ENCODE measurements around the gene FRY. TPM values are rescaled to one million over a fixed set of nuclear protein-coding genes. Genes with fewer than 3 reads are reported as not detected.
A peak's percentile ranks its signal among the peaks of the same experiment; 100 is the strongest.

Gene FRY
- total RNA-seq, 2 donors from 2014 or later: 122 to 165 TPM

DNA sequence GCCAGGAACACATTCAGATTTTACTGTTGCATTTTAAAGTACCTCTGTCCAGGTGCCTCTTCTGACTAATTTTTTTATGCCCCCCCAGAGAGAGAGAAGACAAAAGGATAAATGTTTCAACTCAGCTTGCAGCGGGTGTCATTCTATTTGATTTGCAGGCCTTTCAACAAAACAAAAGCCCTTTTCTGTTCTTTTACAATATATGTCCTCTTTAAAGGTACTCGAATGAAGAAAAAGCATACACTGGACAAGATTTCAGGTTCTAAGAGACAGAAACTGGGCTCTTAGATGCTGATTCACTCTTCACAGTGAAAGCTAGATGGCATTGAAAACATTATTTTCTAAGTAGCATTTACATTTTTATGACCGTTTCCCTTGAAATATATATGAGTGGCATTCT lies 2.9 kb upstream of the FRY start:
- TF ChIP-seq, protein P1, sequence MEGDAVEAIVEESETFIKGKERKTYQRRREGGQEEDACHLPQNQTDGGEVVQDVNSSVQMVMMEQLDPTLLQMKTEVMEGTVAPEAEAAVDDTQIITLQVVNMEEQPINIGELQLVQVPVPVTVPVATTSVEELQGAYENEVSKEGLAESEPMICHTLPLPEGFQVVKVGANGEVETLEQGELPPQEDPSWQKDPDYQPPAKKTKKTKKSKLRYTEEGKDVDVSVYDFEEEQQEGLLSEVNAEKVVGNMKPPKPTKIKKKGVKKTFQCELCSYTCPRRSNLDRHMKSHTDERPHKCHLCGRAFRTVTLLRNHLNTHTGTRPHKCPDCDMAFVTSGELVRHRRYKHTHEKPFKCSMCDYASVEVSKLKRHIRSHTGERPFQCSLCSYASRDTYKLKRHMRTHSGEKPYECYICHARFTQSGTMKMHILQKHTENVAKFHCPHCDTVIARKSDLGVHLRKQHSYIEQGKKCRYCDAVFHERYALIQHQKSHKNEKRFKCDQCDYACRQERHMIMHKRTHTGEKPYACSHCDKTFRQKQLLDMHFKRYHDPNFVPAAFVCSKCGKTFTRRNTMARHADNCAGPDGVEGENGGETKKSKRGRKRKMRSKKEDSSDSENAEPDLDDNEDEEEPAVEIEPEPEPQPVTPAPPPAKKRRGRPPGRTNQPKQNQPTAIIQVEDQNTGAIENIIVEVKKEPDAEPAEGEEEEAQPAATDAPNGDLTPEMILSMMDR (IDR thresholded peaks at IDR 0.05): no peak
- H3K27ac ChIP-seq: no peak overlapping the region
- H3K27me3 ChIP-seq (replicated peaks; ENCODE audit: insufficient read depth): no peaks in the 10 kb centered on the region
- DNase-seq (ENCODE audit: low spot score) (no peak), ATAC-seq (ENCODE audit: insufficient number of reproducible peaks, low FRiP score, low read depth) (no peak)
- H3K4me1 ChIP-seq (ENCODE audit: control insufficient read depth in 1 of 2, low read depth in 2 of 2): peaks cover 4 to 23% of the 10 kb centered on the region in 2 donors
- no peaks in the 10 kb centered on the region for H3K36me3 ChIP-seq
- no peak overlapping the region for H3K4me3 ChIP-seq
- H3K9me3 ChIP-seq: no peaks in the 10 kb centered on the region

DNA sequence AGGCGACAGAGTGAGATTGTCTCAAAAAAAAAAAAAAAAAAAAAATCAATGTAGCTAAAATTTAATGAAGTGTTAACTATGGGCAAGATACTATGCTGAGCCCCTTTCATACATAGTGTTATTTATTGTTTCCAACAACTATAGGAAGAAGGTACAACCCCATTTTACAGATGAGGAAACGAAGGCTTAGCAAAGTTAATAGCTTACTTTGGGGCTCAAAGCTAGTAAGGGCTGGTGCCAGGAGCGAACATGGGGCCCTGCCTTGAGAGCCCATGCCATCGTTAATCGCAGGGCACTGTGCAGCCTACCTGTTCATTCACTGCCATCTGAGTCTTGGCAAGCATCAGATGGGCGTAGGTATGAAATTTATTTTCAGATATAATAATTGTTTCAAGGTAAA lies 1.9 kb upstream of the FRY start:
- ATAC-seq (ENCODE audit: insufficient number of reproducible peaks, low FRiP score, low read depth) (no peak), DNase-seq (ENCODE audit: low spot score) (no peak)
- Histone ChIP-seq H3K9me3 (no peaks in the 10 kb centered on the region), H3K4me3 (no peak overlapping the region), H3K27ac (no peak overlapping the region), H3K36me3 (no peaks in the 10 kb centered on the region), H3K27me3 (replicated peaks; ENCODE audit: insufficient read depth) (no peaks in the 10 kb centered on the region), H3K4me1 (ENCODE audit: control insufficient read depth in 1 of 2, low read depth in 2 of 2) (peaks cover 6 to 30% of the 10 kb centered on the region in 2 donors)
- TF ChIP-seq, protein P1 (IDR thresholded peaks at IDR 0.05): no peak

DNA sequence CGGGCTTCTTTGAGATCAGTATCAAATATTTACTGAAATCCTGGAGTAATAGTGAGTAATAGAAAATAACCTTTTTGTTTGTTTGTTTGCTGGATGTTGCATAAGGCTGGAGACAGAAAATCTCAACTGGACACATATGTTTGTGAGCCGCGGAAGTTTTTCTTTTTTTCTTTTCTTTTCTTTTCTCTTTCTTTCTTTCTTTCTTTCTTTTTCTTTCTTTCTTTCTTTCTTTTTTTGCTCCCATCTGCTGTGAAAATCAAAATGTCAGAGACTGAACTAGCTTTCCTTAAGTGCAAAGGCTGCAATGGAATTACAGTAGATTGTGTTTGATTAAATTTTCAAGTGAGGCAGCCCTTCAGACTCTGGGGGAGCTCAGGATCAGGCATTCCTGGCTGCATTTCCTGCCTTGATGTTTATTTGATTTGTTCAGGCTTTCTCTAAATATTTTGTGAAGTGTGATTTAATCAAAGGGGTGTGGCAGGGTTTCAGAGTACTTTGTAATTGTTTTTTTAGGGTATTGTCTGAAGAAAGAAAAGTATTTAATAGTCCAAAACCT lies 319 bp downstream of the FRY start:
- DNase-seq (ENCODE audit: low spot score): no peak
- Histone ChIP-seq H3K9me3 (no peaks in the 10 kb centered on the region), H3K4me3 (peak overlapping the region; percentile 89), H3K4me1 (ENCODE audit: control insufficient read depth in 1 of 2, low read depth in 2 of 2) (peaks cover 16 to 44% of the 10 kb centered on the region in 2 donors), H3K27me3 (replicated peaks; ENCODE audit: insufficient read depth) (no peaks in the 10 kb centered on the region), H3K27ac (peak overlapping the region; percentile 40 to 77), H3K36me3 (no peaks in the 10 kb centered on the region)
- TF ChIP-seq, protein P1 (IDR thresholded peaks at IDR 0.05): no peak
- ATAC-seq (ENCODE audit: insufficient number of reproducible peaks, low FRiP score, low read depth): no peak

DNA sequence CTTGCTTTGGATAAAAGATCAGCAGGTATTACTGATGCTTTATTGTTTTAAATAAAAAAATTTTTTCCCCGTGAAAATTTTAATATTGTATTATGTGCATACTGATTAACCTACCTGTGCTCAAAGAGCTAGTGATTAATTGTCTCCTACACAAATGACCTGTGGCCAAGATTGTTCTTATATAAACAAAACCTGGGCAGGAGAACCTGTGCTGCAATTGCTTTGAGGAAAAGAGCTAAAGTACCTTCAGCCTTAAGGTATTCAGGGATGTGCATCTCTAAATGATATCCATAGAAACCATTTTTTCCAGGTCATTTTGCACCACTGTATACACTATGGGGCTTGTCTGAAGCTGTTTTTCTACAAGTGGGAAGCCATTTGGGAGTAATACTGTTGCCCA lies 1.2 kb downstream of the FRY start:
- Histone ChIP-seq H3K27me3 (replicated peaks; ENCODE audit: insufficient read depth) (no peaks in the 10 kb centered on the region), H3K27ac (no peak overlapping the region), H3K4me3 (peak overlapping the region; percentile 89), H3K36me3 (no peaks in the 10 kb centered on the region), H3K4me1 (ENCODE audit: control insufficient read depth in 1 of 2, low read depth in 2 of 2) (peaks cover 16 to 48% of the 10 kb centered on the region in 2 donors), H3K9me3 (no peaks in the 10 kb centered on the region)
- TF ChIP-seq, protein P1 (IDR thresholded peaks at IDR 0.05): no peak
- ATAC-seq (ENCODE audit: insufficient number of reproducible peaks, low FRiP score, low read depth) (no peak), DNase-seq (ENCODE audit: low spot score) (no peak)

DNA sequence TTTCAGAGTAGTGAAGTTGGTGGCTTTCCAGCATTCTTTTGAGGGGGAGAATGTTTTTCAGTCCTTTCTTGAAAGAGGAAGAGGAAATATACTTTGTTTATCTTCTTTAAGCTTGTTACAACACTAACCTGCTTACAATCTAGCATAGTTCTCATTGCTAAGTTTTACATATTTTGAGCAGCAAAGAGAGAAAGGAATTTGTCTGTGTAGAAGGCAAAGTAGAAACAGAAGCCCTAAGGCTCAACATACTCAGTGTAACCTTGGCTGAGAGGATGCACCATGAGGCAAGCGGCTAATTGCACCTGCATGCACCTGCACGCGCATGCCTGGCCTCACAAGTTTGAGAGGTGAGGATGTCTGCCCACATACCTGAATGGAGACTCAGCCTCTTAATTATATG lies 2.2 kb downstream of the FRY start:
- Histone ChIP-seq H3K27ac (no peak overlapping the region), H3K27me3 (replicated peaks; ENCODE audit: insufficient read depth) (no peaks in the 10 kb centered on the region), H3K4me1 (ENCODE audit: control insufficient read depth in 1 of 2, low read depth in 2 of 2) (peaks cover 16 to 51% of the 10 kb centered on the region in 2 donors), H3K36me3 (no peaks in the 10 kb centered on the region), H3K4me3 (peak overlapping the region; percentile 89), H3K9me3 (no peaks in the 10 kb centered on the region)
- no peak for DNase-seq (ENCODE audit: low spot score)
- ATAC-seq (ENCODE audit: insufficient number of reproducible peaks, low FRiP score, low read depth): no peak
- TF ChIP-seq, protein P1 (IDR thresholded peaks at IDR 0.05): no peak
